ENCODE results near the gene HCAR3.
"Not testable (repeated sequence)": the region's sequence is repeated elsewhere in the genome, so short reads cannot be mapped to it uniquely, and the experiment has no call there.

HCAR3 gene

GRCh38 chr12:122721057-122721545, 4.5 kb upstream of the HCAR3 start:
- no peak for DNase-seq

- DNase-seq, result not testable (repeated sequence)
Measured at GRCh38 chr12:122715211-122715610, 1.4 kb downstream of the HCAR3 start.

- DNase-seq, result not testable (repeated sequence)
Measured at GRCh38 chr12:122713491-122714188, 3.0 kb downstream of the HCAR3 start.

GRCh38 chr12:122711266-122711665, 5.3 kb downstream of the HCAR3 start:
- DNase-seq, result not testable (repeated sequence)

- DNase-seq, result not testable (repeated sequence)
Measured at GRCh38 chr12:122710341-122710740, 6.3 kb downstream of the HCAR3 start.

- DNase-seq, result not testable (repeated sequence)
Measured at GRCh38 chr12:122709287-122709686, 7.3 kb downstream of the HCAR3 start.

- not testable (repeated sequence) for DNase-seq
Measured at GRCh38 chr12:122703841-122704240, 12.8 kb downstream of the HCAR3 start.

GRCh38 chr12:122702890-122703611, 13.6 kb downstream of the HCAR3 start, which contains the start of gene HCAR2:
TSS of gene HCAR2 (minus strand) at chr12:122703357. CDS start at chr12:122703283, 74 bp downstream.
- not testable (repeated sequence) for DNase-seq

- DNase-seq, result not testable (repeated sequence)
Measured at GRCh38 chr12:122701481-122701880, 15.1 kb downstream of the HCAR3 start.

GRCh38 chr12:122700038-122700710, 16.4 kb downstream of the HCAR3 start:
- DNase-seq, result not testable (repeated sequence)

- not testable (repeated sequence) for DNase-seq
Measured at GRCh38 chr12:122696922-122697321, 19.7 kb downstream of the HCAR3 start.

- DNase-seq, result no peak
Measured at GRCh38 chr12:122691566-122691965, 25.0 kb downstream of the HCAR3 start.

- no peak for DNase-seq
Measured at GRCh38 chr12:122688291-122688690, 28.3 kb downstream of the HCAR3 start.

GRCh38 chr12:122687086-122687485, 29.5 kb downstream of the HCAR3 start:
- no peak for DNase-seq

GRCh38 chr12:122686538-122686937, 30.1 kb downstream of the HCAR3 start:
- DNase-seq, result no peak

GRCh38 chr12:122684297-122684813, 32.3 kb downstream of the HCAR3 start:
- DNase-seq, result no peak

- DNase-seq, result no peak
Measured at GRCh38 chr12:122681814-122682213, 34.8 kb downstream of the HCAR3 start.

- not testable (repeated sequence) for DNase-seq
Measured at GRCh38 chr12:122680989-122681388, 35.6 kb downstream of the HCAR3 start.

GRCh38 chr12:122676781-122677180, 39.8 kb downstream of the HCAR3 start:
- not testable (repeated sequence) for DNase-seq

- DNase-seq, result not testable (repeated sequence)
Measured at GRCh38 chr12:122676015-122676414, 40.6 kb downstream of the HCAR3 start.

- DNase-seq, result no peak
Measured at GRCh38 chr12:122672515-122672914, 44.1 kb downstream of the HCAR3 start.

GRCh38 chr12:122669397-122670070, 47.1 kb downstream of the HCAR3 start:
- no peak for DNase-seq

All from CD4-positive, alpha-beta T cell treated with Interleukin-4 for 4 hours (primary cell).